Esophagus muscularis mucosa (tissue), 4 donors: ENCODE results near the gene VCL.

ENCODE experiments used
- EP300 ChIP-seq: sonication (generic); formaldehyde crosslinking; IDR thresholded peaks from one replicate; pipeline ENCODE4 v1.6.1; 2017; ENCODE audit warnings: antibody characterized with exemption
- POLR2A ChIP-seq: fragments of 450-650 bp; IDR thresholded peaks from one replicate; pipeline ENCODE4 v1.6.1; 2017; ENCODE audit warnings: antibody characterized with exemption, moderate library complexity, mild to moderate bottlenecking, low read depth
- POLR2AphosphoS5 ChIP-seq, 2 donors: sonication (generic); formaldehyde crosslinking; IDR thresholded peaks; one replicate each; pipeline ENCODE4 v1.6.1; 2017; ENCODE audit warnings: antibody characterized with exemption in 2 of 2
- TF ChIP-seq, protein P1 (sequence below), 3 experiments: fragments of 200-600 bp in 2 of 3; fragments of 450-650 bp in 1 of 3; sonication (generic) in 2 of 3; IDR thresholded peaks; one replicate each; pipeline ENCODE4 v1.5.1; 2017 to 2019; ENCODE audit warnings: antibody characterized with exemption in 3 of 3, mild to moderate bottlenecking in 2 of 3, moderate library complexity in 1 of 3

DNA sequence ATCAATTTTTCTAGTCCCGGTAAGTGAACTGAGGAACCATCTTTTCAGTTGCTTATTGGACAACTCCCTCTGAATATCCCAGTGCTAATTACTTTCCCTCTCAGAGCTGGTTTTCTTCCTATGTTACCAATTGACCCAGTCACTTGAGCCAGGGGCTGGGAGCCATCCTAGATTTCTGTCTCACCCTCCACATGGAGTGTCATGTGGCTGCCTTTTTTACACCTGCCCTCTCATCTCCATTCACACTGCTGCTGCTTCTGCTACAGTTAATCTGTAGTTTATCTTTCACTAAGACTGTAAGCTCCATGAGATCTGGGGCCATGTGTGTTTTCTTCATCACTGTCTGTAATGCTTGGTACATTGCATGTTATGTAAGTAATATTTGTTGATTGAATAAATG is 35.8 kb downstream of the VCL start:
- TF ChIP-seq, protein P1, sequence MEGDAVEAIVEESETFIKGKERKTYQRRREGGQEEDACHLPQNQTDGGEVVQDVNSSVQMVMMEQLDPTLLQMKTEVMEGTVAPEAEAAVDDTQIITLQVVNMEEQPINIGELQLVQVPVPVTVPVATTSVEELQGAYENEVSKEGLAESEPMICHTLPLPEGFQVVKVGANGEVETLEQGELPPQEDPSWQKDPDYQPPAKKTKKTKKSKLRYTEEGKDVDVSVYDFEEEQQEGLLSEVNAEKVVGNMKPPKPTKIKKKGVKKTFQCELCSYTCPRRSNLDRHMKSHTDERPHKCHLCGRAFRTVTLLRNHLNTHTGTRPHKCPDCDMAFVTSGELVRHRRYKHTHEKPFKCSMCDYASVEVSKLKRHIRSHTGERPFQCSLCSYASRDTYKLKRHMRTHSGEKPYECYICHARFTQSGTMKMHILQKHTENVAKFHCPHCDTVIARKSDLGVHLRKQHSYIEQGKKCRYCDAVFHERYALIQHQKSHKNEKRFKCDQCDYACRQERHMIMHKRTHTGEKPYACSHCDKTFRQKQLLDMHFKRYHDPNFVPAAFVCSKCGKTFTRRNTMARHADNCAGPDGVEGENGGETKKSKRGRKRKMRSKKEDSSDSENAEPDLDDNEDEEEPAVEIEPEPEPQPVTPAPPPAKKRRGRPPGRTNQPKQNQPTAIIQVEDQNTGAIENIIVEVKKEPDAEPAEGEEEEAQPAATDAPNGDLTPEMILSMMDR (IDR thresholded peaks at IDR 0.05), result no peak
- TF ChIP-seq POLR2A (no peak), POLR2AphosphoS5 (IDR thresholded peaks at IDR 0.05) (no peak), EP300 (no peak)
